Measurements from ENCODE around the gene LRRN1.
"Not testable (repeated sequence)": the region's sequence is repeated elsewhere in the genome, so short reads cannot be mapped to it uniquely, and the experiment has no call there.

Gene LRRN1

DNA sequence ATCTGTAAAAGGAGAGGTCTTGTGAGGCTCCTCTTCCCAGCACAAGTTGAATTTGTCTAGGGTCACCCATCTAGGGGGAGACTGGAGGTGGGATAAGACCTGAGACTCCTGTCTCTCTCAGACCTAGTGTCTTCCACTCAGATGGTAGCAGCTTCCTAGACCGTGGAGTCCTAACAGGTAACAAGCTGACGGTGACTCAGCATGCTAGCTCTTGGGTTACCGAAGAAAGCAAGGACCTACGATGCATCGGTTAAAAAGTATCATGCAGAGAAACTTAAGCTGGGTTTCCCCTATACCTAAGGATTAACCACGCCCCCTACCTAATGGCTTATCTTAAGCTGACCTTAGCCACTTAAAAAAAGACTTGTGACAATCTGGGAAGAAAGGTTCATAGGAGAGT lies 7.6 kb downstream of the LRRN1 start:
- no peak for DNase-seq (ENCODE audit: low read depth in 1 of 2, low spot score in 1 of 2)

DNA sequence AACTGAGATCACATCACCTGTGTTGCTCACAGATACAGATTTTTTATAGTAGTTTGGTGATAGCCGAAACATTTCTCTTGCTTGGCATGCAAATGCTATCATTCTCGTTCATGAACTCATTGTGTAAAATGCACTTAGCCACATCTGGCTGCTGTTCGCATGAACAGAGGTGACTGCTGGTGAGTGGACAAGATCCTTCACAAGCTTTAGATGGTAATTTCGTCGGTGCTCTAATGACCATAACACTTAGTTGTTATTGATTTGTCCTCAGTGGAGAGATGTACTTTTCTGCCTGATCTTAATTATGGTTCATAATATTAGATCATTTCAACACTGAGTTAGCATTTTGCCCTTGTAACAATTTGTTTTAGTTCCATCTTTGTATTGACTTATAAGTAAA lies 13.8 kb downstream of the LRRN1 start:
- DNase-seq (ENCODE audit: low read depth in 1 of 2, low spot score in 1 of 2), result no peak

DNA sequence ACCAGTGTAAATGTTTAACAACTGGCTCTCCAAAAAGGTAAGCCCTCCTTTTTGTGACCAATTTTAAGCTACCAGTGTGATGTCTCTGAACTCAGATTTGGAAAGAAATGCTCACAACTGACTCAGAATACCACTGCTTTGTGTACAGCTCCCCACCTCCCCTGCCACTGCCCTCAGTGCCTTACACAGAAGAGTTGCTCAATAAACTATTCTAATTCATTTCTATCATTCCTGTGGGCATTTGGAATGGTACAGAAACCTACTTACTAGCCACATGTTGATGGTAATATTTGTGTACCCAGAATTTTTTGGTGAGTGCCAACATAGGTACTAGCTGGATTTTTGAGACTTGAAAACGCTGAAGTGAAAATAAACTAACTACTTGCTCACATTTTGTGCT lies 16.0 kb downstream of the LRRN1 start:
- no peak for DNase-seq (ENCODE audit: low read depth in 1 of 2, low spot score in 1 of 2)

DNA sequence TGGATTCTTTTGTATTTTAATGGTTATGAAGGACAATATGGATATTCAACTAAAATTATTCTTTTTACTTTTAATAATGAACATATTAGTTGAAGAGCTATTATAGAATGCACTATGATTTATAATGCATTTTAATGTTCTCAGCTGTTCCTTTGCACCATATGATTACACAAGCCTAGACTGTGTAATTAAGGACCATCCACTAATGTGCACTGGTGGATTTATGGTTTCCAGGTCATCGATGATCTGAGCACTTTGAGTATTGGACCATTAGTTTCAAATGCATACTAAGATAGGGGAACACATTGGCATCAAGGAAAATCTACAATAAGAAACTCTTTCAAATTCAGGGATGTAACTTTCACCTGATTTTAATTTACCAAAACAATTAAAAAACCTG lies 16.8 kb downstream of the LRRN1 start:
- no peak for DNase-seq (ENCODE audit: low read depth in 1 of 2, low spot score in 1 of 2)

DNA sequence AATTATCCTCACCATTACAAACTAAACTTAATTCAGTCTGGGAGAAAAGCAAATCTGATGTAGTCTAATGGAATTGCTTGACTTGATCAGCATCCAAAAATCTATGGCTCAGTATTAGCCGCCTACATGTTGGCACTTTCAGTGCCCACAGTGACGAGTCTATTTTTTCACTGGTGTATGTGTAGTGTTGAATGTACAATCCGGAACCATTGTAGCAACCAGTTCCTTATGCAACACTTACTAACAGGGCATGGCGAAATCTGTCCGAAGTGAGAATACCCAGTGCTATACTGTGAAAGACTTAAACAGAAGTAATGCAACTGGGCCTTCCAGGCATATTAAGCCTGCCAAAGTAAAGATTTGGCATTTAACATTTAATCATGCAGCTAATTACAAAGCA lies 18.6 kb downstream of the LRRN1 start:
- DNase-seq (ENCODE audit: low read depth in 1 of 2, low spot score in 1 of 2), result no peak

DNA sequence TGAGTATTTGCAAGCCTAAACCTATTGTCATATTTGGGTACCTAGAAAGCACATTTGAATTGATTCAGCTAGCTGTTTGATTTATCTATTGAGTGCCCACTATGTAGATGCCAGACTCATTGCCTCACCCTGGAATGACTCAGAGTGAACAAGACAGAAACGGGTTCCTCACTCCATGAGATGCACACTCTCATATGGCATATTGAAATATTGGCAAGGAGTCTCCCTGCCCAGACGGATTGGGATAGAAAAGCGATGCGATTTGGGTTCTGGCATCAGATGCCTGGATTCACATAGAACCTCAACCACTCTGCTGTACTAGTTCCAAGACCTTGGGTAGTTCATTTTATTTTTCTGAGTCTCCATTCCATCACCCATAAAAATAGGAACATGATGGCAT lies 22.5 kb downstream of the LRRN1 start:
- no peak for DNase-seq (ENCODE audit: low read depth in 1 of 2, low spot score in 1 of 2)

DNA sequence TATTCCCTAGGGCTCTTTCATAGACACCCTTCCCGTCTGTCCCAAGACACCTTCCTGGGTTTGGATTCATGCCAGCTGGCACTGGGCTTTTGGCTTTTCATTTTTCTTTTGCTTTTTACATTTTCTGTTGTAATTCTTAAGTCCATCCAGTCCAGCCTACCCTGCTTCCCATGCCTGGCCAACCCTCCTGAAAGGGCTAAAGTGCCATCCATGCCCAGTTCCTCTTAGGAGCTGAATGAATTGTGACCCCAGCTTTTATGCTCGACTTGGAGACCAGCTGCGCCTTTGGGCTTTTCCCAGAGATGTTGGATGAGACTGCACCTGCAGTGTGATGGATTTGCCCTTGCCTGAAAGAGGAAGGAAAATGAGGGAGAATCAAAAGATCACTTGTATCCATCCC lies 25.8 kb downstream of the LRRN1 start:
- DNase-seq (ENCODE audit: low read depth in 1 of 2, low spot score in 1 of 2), result no peak

DNA sequence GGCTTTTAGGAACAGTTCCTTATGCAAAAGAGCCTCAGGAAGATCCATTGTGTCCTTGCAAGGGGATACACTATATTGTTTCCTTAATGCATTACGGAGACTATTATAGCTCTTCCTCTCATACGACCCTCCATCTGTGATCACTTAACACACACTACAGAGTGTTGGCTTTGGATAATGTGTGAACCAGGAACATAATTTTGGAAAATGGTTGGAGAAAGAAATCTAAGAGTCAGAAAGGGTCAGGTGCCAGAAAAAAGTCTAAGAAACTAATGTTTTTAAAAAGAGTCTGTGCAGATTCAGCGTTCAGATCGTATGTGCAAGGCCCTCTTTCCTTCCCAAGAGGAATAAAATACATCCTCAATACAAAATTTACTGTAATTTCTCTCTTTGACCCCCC lies 27.3 kb downstream of the LRRN1 start:
- DNase-seq (ENCODE audit: low read depth in 1 of 2, low spot score in 1 of 2), result no peak

DNA sequence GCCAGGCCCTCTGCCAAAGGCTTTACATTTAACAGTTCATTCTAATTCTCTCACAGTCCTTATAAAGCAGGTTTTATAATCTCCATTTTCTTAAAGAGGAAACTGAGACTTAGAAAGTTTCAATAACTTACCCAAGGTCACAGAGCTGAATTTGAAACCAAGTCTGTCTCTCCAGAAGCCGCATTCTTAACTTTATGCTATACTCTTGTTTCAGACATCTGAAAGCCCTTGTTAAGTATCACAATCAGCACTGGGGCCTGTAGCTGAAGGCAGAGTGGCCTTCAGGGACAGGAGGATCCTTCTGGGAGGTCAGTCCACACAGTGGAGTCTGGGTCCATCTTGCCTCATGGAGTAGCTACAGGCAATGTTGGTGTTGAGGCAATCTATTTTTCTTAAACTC lies 27.9 kb downstream of the LRRN1 start:
- DNase-seq (ENCODE audit: low read depth in 1 of 2, low spot score in 1 of 2), result no peak

DNA sequence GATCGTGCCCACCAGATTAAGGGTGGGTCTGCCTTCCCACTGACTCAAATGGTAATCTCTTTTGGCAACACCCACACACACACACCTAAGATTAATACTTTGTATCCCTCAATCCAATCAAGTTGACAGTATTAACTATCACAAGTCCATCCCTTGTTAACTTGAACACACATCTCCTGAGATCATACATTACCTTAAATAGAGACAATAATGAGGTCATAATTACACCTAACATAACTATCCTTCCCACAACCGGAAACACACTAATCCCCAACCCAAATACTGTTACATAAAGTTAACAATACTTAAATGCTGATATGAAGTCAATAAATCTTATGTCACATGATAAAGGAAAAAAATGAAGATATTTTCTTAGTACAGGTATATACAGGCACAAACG lies 29.2 kb downstream of the LRRN1 start:
- not testable (repeated sequence) for DNase-seq (ENCODE audit: low read depth in 1 of 2, low spot score in 1 of 2)

DNA sequence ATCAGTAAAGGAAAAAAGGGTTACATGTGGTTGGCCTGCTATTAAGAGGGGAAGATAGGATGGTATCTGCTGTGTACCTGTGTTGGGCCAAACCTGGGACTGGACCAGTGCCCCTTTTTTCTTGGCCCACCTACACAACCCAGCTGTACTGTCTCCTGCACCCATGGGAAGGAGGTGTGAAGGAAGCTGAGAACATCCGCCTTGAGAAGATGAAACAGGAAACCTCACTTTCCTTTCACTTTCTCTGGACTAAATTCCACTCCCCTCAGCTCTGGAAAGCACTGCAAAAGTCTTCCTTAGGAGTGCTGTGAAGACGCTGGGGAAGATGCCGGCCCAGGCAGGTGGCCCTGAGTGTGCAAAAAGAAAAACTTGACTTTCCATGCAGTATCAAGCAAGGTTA lies 37.6 kb downstream of the LRRN1 start:
- DNase-seq (ENCODE audit: low read depth in 1 of 2, low spot score in 1 of 2), result no peak

DNA sequence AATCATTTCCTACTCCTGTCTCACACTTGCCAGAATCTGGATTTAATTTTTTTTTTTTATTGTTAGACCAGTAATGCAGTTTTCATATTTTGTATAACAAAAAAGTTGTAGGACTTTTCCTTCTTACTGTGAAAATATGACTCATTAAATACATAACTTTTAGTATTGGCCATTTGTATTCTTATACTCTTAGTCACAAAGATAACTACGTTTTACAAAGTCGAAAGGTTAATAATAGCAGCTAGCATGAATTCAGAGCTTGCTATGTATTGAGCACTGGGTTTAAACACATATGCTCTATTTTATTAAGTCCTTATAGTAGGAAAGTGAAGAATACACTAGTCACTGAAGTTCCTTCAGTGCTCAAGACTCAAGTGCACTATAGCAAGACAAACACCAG lies 43.1 kb downstream of the LRRN1 start:
- no peak for DNase-seq (ENCODE audit: low read depth in 1 of 2, low spot score in 1 of 2)

DNA sequence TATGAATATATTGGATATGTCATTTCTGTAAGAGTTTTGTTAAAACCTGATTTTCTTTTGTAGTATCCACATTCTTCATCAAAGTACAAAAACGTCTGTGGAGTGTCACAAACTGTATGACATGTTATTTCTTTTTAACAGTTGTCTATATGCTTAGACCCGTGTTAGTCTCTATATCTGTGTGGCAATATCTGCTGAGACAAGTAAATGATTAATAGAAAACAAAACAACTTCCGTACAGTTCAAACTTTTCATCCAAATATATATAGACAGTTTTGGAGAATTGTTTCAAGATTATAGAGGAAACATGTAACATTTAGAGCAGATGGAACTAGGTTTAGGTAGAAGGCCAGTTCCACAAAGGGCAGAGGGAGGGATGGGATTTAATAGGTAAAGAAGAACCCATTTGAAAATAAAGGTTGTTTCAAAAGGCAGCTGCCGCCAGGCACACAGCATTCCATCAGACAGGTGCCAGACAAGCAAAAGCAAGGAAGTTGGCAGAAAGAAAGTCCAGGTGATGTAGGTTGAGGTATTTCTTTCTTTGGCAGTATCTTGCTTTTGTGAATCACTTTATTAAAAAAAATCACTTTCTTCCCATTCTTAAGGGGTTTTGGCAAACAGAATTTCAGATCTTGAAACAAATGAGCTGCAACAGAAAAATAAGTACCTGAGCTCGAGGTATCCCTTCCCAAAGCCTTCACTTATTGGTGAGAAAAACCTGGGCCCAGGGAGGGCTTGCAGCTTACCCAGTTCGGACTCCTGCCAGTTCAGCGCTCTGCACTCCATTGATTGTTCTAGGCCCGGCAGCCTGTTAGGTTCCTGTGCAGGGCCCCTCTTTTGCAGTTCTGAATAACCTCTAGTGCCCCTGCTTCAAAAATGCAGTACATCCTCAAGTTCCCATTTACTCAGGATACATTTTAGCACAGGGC lies 49.0 kb downstream of the LRRN1 start:
- DNase-seq (ENCODE audit: low read depth in 1 of 2, low spot score in 1 of 2), result no peak

DNA sequence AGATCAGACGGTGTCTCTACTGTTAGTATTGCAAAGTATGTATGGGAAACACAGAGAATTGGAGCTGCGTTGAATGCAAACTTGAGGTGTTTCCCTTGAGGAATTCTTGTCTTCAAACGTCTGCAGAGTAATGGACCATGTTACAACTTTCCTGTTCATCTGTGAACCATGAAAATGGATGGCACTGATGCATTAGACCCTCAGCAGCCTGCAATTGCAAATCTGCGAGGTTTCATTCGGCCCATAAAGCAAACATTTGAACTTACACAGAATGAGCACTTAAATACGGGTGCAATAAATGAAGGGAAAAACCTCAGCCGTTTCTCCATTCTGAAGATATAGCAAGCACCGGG lies 49.7 kb downstream of the LRRN1 start:
- DNase-seq (ENCODE audit: low read depth in 1 of 2, low spot score in 1 of 2), result no peak

DNA sequence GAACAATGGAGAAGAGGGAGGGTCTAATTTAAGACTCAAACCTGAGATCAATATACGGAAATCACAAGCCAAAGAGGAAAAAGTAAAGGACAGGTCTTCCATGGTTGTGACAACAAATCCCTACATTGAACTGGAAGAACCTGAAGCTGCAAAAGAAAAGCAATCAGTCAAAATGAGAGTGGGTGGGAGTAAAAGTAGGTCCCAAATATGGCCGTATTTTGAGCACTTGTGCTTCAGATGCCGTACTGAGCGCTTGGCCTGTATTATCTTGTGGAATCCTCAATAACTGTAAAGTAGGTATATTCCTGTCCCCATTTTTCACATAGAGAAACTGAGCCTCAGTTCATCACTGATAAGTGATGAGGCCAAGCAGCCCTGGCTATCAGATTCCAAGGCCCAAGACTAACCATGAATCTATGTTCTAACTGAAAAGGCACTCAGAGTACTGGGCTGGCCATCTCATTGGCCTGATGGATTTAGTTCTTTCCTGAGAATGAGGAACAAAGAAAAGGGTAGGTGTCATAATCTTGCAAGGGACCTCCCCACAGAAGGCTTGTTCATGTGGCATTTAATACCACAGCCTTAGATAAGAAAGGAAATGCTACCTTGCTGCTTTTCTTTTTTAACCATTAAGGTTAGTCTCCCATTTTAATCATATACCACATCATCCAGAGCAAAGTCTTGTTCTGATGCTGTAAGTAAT lies 52.5 kb downstream of the LRRN1 start:
- no peak for DNase-seq (ENCODE audit: low read depth in 1 of 2, low spot score in 1 of 2)

DNA sequence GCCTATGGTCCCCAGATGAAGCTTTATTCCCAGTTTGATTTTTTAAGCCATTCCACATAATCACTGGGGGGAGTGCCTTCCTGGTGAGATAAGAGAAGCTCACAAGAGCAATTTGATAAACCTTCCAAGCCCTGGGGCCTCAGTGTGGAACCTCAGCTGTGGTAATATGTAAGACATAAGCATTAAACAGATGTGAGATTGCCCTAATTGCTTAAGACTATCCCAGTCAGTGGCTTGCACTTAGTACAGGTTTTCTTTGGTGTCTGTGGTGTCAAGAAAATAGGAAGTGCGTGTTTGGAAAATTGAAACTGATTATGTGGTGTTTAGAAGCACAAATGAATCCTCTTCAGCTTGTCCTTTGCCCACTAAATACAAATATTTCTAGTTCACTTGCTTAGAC lies 54.3 kb downstream of the LRRN1 start:
- DNase-seq (ENCODE audit: low read depth in 1 of 2, low spot score in 1 of 2), result no peak

DNA sequence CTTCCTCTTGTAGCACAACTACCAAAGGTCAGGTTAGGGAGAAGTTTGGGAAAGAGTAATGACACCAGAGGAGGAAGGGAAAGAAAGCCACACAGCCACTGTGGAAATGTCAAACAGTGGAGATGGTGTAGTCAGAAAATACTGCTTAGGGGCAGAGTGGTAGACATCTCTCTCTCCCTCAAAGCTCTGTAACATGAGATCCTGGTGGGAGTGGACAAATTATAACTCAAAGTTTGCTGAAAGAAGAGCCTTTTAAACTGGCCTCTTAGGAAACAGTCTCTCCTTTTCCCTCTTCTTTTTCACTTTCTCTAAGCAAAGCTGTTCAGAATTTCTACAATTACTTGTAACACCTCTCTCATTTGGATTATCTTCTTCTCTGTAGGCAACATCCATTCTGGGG lies 55.8 kb downstream of the LRRN1 start:
- DNase-seq (ENCODE audit: low read depth in 1 of 2, low spot score in 1 of 2), result no peak

DNA sequence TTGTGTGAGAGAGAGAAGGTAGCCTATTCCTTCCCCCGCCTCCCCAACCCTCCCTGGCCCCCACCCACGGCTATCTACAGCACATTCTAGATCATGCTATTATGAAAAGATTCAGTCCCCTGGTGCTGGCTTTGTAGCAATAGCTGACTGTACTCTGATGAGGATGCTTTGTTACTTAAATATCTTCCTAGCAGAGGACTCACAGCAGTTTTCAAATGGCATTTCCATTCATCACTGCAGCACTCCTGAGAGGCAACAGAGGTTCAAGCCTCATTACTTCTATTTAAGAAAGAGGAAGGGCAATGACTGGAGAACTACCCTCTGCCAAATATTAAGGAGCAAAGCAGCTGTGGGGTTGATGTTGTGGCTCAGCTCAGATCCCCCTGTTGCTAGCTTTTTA lies 61.0 kb downstream of the LRRN1 start:
- DNase-seq (ENCODE audit: low read depth in 1 of 2, low spot score in 1 of 2), result no peak

DNA sequence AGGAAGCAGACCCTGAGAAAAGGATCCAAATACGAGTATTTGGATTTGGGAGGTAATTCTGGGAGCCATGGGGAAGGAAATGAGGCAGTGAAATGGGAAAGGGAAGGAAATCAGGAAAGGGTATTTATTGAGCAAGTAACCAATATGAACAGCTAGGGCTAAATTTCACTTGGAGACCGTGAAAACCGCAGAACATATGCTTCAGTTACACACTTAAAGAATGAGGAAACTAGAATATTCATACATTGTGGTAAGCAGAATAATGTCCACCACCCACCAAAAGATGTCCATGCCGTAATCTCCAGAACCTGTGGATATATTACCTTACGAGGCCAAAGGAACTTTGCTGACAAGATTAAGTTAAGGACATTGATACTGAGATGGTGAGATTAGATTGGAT lies 63.3 kb downstream of the LRRN1 start:
- no peak for DNase-seq (ENCODE audit: low read depth in 1 of 2, low spot score in 1 of 2)

DNA sequence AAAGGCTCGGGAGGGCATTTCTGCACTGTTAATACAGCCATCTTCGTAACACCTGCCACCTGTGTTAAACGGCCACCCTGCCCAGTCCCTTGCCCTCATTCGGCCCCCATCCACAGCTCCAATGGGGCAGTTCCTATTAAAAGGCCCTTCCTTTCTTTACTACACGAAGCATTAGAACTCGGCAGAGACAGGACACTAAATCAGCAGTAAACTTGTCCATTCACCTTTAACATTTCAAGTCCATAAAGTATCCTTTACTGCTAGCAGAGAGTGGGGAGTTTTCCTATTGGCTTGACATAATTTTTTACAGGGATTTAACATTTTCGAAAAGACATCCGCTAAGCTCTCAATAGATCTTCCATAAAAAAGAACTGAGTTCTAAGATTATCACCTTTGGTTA lies 76.3 kb downstream of the LRRN1 start:
- no peak for DNase-seq (ENCODE audit: low read depth in 1 of 2, low spot score in 1 of 2)

DNA sequence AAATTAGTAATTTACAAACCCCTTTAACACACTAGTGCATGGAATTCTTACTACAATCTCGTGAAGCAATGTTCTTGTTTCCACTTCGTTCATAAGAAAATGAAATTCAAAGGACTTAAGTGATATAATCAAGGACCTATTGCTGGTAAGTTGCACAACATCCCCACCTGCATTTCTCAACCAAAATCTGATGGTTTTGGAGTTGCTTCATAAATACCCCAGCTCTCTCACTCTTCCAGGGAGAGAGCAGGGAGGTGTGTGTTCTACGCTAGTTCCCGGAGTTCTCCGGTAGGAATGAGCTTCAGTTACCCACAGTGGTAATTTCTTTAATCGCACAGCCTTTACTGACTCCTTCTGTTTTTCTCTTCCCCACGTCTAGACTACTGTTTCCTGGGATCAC lies 81.8 kb downstream of the LRRN1 start:
- no peak for DNase-seq (ENCODE audit: low read depth in 1 of 2, low spot score in 1 of 2)

DNA sequence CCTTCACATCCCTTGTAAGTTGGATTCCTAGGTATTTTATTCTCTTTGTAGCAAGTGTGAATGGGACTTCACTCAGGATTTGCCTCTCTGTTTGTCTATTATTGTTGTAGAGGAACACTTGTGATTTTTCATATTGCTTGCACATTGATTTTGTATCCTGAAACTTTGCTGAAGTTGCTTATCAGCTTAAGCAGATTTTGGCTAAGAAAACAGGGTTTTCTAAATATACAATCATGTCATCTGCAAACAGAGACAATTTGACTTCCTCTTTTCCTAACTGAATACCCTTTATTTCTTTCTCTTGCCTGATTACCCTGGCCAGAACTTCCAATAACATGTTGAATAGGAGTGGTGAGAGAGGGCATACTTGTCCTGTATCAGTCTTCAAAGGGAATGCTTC lies 88.1 kb downstream of the LRRN1 start:
- not testable (repeated sequence) for DNase-seq (ENCODE audit: low read depth in 1 of 2, low spot score in 1 of 2)

DNA sequence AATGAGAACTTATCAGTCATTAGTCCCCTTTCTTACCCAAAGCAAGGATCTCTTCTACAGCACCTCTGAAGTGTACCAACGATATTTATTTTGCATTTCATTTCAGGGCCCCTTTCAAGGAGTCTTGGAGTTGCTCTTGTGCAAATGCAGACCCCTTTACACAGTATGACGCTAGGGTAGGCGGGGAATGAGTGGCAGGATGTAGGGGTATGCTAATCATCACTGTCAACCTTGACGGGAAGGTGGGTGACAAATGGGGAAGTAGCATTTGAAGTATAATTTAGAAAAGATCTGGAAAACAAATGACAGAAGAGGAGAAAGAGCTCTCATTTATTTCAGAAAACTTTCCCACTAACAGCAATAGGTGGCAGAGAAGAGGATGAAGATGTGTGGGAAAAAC lies 94.4 kb downstream of the LRRN1 start:
- no peak for DNase-seq (ENCODE audit: low read depth in 1 of 2, low spot score in 1 of 2)
